SK-N-MC (cell line): Measurements from ENCODE around the gene LRRC28.

ENCODE experiments used
- EZH2 ChIP-seq: fragments of 200-600 bp; sonication (generic); IDR thresholded peaks from one replicate; pipeline ENCODE4 v1.6.1; 2017; ENCODE audit warnings: antibody characterized with exemption
- POLR2AphosphoS5 ChIP-seq: IDR thresholded peaks from 2 replicates; pipeline ENCODE4 v1.6.1; 2012; ENCODE audit warnings: mild to moderate bottlenecking, low read depth, low read length, borderline replicate concordance

DNA sequence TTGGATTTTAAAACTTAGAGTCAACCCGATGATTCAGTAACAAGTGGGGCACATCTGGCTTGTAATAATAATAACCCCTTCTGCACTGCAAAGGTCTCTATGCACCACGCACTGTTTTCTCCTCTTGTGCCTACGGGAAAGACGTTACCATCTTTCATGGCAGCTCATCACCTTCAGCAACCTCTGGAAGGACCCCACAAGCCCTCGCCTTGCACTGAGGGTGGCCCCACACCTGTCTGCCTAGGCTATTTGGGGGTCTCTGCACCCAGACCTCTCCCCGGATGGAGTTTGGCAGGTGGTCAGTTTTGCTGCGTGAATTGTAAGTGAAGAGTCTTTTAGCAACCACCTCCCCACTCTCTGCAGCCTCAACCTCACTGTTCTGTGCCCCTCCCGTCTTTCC, 175.9 kb downstream of the LRRC28 start:
- no peak for TF ChIP-seq EZH2
- TF ChIP-seq POLR2AphosphoS5 = no peak
